GM19328 (cell line): ENCODE measurements around the gene TYW5.

Experiments
- ATAC-seq: cut with Tn5 transposase; IDR thresholded peaks from one replicate; pipeline ENCODE4 v1.9.1; 2021; ENCODE audit warnings: mild to moderate bottlenecking, moderate library complexity; ENCODE audit not compliant: unreplicated experiment

The TYW5 gene

GRCh38 chr2:199975273-199975895 is 20.1 kb upstream of the TYW5 start:
- no peak for ATAC-seq

DNA sequence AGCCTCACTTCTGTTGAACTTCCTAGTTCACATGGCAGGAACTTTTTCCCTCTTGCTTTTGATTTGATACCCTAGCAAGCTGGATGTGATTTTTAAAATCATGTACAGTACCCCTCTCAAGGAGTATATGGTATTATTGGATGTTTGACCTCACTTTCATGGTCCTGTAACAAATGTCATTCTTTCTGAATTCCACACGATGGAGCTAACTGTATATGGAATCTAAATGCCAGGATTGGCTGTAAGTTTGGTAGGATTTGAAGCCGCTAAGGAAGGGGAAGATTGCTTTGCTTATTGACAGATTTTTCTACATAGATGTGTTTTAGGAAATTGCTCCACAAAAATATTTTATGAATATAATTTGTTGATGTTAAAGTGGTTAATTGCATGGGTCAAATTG is 18.4 kb upstream of the TYW5 start:
- ATAC-seq: no peak

GRCh38 chr2:199972088-199972626 is 16.9 kb upstream of the TYW5 start:
- no peak for ATAC-seq

GRCh38 chr2:199968126-199968525 is 12.8 kb upstream of the TYW5 start:
- no peak for ATAC-seq

DNA sequence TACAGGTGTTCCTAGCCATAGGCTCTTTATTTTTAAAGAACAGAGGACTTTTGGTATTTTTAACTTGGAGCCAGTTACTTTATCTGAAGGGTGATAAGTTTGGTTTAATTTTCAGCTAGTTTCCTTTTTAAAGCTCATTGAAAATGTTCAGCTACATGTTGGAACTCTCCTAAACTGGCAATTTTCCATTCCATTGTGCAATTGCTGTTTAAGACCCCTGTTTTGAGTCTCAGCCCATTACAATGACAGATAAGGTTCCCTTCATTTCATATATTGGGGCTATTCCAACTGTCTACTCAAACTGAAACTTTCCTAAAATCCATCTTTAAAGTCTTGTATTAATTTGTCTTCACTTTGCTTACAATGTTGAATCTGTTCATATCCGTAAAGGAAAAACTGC is 11.7 kb upstream of the TYW5 start:
- no peak for ATAC-seq

- ATAC-seq: no peak
These were observed 11.1 kb upstream of the TYW5 start for GRCh38 chr2:199966405-199966804.

GRCh38 chr2:199962203-199962602 is 6.9 kb upstream of the TYW5 start:
- ATAC-seq: no peak

DNA sequence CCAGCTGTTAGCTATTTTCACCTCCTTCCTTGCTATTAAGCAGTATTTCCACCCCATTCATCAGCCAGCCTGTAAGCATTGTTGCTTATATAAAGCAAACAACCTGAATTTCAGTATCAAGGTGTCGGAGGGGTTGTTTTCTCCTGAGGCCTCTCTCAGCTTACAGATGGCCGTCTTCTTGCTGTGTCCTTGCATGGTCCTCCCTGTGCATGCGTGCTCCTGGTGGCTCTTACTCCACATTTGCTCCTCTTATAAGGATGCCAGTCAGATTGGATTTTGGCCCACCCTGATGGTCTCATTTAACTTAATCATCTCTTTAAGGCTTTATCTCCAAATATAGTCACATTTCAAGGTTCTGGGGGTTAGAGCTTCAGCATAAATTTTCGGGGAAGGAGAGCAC is 2.7 kb upstream of the TYW5 start:
- ATAC-seq: no peak

GRCh38 chr2:199956062-199956380 is 730 bp upstream of the TYW5 start:
- no peak for ATAC-seq

DNA sequence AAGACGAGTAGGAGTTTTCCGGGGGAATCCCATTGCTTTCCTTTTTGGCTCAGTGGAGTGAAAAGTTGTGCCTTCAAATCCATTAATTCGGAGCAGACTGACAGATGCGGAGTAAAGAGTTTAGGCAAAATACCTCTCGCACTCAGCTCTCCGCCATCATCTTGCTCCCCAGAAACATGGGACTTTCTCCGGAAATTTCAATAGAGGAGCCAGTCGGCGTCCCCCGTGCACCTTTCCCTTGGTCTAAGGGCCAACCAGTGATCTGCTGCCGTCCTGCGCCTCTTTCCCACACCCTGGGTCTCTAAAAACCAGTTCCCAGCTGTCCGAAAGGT is 318 bp downstream of the TYW5 start:
- ATAC-seq: peak; percentile 45

DNA sequence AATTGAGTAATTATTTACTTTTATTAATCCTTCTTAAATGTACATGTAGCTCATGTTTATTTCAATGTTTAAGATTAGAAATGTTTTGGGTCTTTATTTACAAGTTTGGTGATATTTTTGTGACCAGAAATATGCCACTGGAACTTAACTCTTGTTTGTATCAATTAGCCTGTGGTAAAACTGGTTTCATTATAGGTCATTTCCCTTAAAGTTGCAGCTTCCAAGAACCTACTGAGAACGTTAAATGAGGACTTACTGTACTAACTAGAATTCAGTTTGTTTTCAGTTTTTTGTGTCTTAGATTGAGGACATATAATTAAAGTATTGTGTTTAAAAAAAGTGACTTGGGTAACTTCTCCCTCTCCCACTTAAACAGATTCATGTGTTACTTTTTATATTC is 4.3 kb downstream of the TYW5 start:
- ATAC-seq: no peak

DNA sequence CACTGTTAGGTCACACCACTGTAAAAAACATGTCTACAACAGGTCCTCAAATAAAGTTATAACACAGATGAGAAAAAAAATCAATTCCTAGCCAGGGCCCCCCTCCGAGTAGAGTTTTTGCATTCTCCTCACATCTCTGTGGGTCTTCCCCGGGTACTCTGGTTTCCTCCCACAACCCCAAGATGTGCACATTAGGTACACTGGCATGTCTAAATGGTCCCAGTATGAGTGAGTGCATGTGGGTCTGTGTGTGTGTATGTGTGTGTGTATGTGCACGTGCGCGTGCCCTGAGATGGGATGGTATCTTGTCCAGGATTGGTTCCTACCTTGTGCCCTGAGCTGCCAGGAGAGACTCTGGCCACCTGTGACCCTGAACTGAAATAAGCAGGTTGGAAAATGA is 4.9 kb downstream of the TYW5 start:
- ATAC-seq: no peak

- no peak for ATAC-seq
These were observed 8.5 kb downstream of the TYW5 start for GRCh38 chr2:199946836-199947235.

DNA sequence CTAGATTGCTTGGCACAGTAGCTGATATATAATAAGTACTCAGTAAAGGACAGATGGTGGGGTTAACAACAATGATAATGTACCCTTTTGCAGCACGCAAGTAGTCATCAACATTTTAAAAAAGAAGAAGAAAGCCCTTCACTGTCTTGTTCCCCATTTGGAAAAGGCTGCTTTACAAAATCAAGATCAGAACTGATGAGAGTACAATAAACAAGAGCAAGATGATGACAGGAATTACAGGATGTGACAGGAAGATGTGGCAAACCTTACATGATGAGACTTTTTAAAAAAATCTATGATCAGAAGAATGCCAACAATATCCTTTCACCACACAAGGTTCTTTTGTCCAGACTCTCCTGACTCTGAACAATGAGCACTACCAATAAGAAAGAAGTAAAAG is 9.1 kb downstream of the TYW5 start:
- ATAC-seq: no peak

- ATAC-seq: no peak
These were observed 11.9 kb downstream of the TYW5 start for GRCh38 chr2:199943373-199943772.

- peak; percentile 71 for ATAC-seq
These were observed 14.9 kb downstream of the TYW5 start for GRCh38 chr2:199940373-199940772.

- ATAC-seq: no peak
These were observed 18.7 kb downstream of the TYW5 start for GRCh38 chr2:199936554-199936953.

DNA sequence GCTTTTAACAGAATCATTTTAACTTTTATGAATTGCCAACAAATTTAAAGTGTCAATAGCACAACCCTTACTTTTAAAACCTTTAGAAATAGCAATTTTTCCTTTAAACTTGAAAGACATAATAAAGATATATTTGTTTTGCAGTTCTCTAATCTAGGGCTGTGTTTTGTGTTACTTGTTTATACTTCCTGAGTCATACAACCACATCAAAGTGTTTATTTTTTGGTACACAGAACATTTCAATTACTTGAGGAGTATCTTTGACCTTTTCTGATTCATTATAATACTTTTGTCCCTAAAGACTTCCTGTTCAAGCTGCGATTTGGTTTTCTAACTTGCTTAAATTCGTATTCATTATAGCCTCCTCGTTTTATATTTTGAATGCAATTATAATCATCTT is 21.8 kb downstream of the TYW5 start:
- ATAC-seq: no peak

- ATAC-seq: no peak
These were observed 22.9 kb downstream of the TYW5 start for GRCh38 chr2:199932312-199932855.

GRCh38 chr2:199929262-199929661 is 26.0 kb downstream of the TYW5 start:
- ATAC-seq: no peak

GRCh38 chr2:199928626-199929025 is 26.7 kb downstream of the TYW5 start:
- no peak for ATAC-seq

- ATAC-seq: no peak
These were observed 27.1 kb downstream of the TYW5 start for GRCh38 chr2:199928226-199928625.

- no peak for ATAC-seq
These were observed 28.5 kb downstream of the TYW5 start for GRCh38 chr2:199926806-199927205.
